Natural killer cell (primary cell): Measurements from ENCODE around the gene RANBP1. TPM values are rescaled to one million over a fixed set of nuclear protein-coding genes. Genes with fewer than 3 reads are reported as not detected.

Experiments
- ATAC-seq, 3 donors: fragments of 150-1000 bp in 2 of 3; fragments of 200-7000 bp in 1 of 3; cut with Tn5 transposase; 1 replicate in 1 of 3; 2 replicates in 2 of 3; pipeline ENCODE4 v1.10.0; 2021; ENCODE audit warnings: mild to moderate bottlenecking in 2 of 3, moderate library complexity in 2 of 3
- DNase-seq, 2 donors: peaks; one replicate each; pipeline versions ENCODE4 v3.0.0 to v3.0.0-alpha.2; 2013 to 2021; ENCODE audit warnings: mixed read lengths in 1 of 2
- H3K27ac ChIP-seq: one replicate; pipeline ENCODE4 v1.5.1; 2013; ENCODE audit warnings: mild to moderate bottlenecking, low read length
- H3K27me3 ChIP-seq: one replicate; pipeline ENCODE4 v1.6.1; 2013; ENCODE audit warnings: low read length; ENCODE audit not compliant: control insufficient read depth, insufficient read depth
- H3K36me3 ChIP-seq: one replicate; pipeline ENCODE4 v1.6.1; 2013; ENCODE audit warnings: low read length; ENCODE audit not compliant: control insufficient read depth, insufficient read depth
- H3K4me1 ChIP-seq: one replicate; pipeline ENCODE4 v1.6.1; 2013; ENCODE audit warnings: low read length; ENCODE audit not compliant: control insufficient read depth, insufficient read depth
- H3K4me3 ChIP-seq: one replicate; pipeline ENCODE4 v1.5.1; 2013; ENCODE audit warnings: low read length
- H3K9me3 ChIP-seq: one replicate; pipeline ENCODE4 v1.6.1; 2013; ENCODE audit warnings: low read length; ENCODE audit not compliant: control insufficient read depth, insufficient read depth
- H3K27ac Mint-ChIP-seq, 2 donors: one replicate each; pipeline ENCODE4 v1.8.0; 2022; ENCODE audit warnings: mild to moderate bottlenecking in 2 of 2, mixed read lengths in 2 of 2, moderate library complexity in 1 of 2
- H3K27me3 Mint-ChIP-seq, 2 donors: one replicate each; pipeline ENCODE4 v1.8.0; 2022; ENCODE audit warnings: low read depth in 2 of 2, mixed read lengths in 2 of 2
- H3K36me3 Mint-ChIP-seq: one replicate; pipeline ENCODE4 v1.8.0; 2022; ENCODE audit warnings: mixed read lengths
- H3K4me1 Mint-ChIP-seq, 2 donors: one replicate each; pipeline ENCODE4 v1.8.0; 2022; ENCODE audit warnings: mixed read lengths in 2 of 2
- H3K4me3 Mint-ChIP-seq: one replicate; pipeline ENCODE4 v1.8.0; 2022; ENCODE audit warnings: mild to moderate bottlenecking, moderate library complexity, mixed read lengths
- H3K9me3 Mint-ChIP-seq, 2 donors: one replicate each; pipeline ENCODE4 v1.8.0; 2022; ENCODE audit warnings: mixed read lengths in 2 of 2
- WGBS: methylation state at CpG from one replicate; pipeline ENCODE4 v1.1.7; 2013; ENCODE audit warnings: missing lambda C conversion rate; ENCODE audit not compliant: insufficient coverage; 5-methylcytosine and 5-hydroxymethylcytosine counted together
- intact Hi-C: fragments of 100-400 bp; cut with micrococcal nuclease; formaldehyde crosslinking; loops from one replicate; pipeline ENCODE4 v1.14.2; 2022
- total RNA-seq, 4 donors: library from RNA; stranded (reverse); fragments of 120-200 nt in 1 of 4; gene quantifications; one replicate each; pipeline versions ENCODE4 v1.2.3 to v1.2.4, GENCODE V29; 2013 to 2022
- TF ChIP-seq, protein P1 (sequence below): fragments of 200-600 bp; IDR thresholded peaks from one replicate; pipeline ENCODE4 v1.8.0; 2022; ENCODE audit warnings: antibody characterized with exemption

The RANBP1 gene
- total RNA-seq, 3 donors from 2014 or later (not counting 1 experiment from before 2014, with no cell fraction given) = 54.0 to 61.0 (median 56.3) TPM

DNA sequence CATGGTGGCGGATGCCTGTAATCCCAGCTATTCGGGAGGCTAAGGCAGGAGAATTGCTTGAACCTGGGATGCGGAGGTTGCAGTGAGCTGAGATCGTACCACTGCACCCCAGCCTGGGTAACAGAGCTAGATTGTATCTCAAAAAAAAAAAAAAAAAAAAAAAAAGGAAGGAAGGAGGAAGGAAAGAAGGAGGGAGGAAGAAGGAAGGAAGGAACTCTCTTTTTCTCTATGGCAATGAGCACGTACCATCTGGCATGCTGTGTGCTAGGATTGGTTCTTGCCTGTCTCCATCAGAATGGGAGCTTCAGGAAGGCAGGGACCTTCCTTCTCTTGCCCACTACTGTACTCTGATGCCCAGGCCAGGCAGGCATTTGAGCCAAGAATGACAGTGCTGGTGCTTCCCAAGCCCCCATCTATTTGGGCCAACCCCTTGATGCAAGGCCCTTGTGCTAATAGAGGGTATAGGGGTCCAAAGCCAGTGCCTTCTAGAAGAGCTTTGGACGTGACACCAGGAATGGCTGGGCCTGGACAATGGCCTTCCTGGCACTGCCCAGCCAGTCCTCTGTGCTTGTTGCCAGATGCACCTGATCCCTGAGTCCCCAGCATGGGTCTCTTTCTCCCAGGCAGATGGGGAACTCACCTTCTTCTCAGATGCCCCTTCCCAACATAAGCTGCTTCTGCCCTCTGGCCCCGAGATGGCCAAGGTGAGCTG lies 46.4 kb upstream of the RANBP1 start:
- H3K27ac ChIP-seq = no peak overlapping the region
- intact Hi-C loops = no loop called here
- no peak for DNase-seq
- Mint-ChIP-seq H3K27me3 (no peaks in the 10 kb centered on the region), H3K4me3 (no peak overlapping the region), H3K4me1 (no peaks in the 10 kb centered on the region), H3K9me3 (no peaks in the 10 kb centered on the region), H3K36me3 (no peaks in the 10 kb centered on the region), H3K27ac (no peak overlapping the region)
- H3K4me1 ChIP-seq = peaks cover 3% of the 10 kb centered on the region
- WGBS = 93% methylated on average over 7 of the region's 7 CpGs
- H3K4me3 ChIP-seq = no peak overlapping the region
- no peaks in the 10 kb centered on the region for H3K9me3 ChIP-seq
- H3K27me3 ChIP-seq = no peaks in the 10 kb centered on the region
- H3K36me3 ChIP-seq = peaks cover 5% of the 10 kb centered on the region
- ATAC-seq = no peak
- TF ChIP-seq, protein P1, sequence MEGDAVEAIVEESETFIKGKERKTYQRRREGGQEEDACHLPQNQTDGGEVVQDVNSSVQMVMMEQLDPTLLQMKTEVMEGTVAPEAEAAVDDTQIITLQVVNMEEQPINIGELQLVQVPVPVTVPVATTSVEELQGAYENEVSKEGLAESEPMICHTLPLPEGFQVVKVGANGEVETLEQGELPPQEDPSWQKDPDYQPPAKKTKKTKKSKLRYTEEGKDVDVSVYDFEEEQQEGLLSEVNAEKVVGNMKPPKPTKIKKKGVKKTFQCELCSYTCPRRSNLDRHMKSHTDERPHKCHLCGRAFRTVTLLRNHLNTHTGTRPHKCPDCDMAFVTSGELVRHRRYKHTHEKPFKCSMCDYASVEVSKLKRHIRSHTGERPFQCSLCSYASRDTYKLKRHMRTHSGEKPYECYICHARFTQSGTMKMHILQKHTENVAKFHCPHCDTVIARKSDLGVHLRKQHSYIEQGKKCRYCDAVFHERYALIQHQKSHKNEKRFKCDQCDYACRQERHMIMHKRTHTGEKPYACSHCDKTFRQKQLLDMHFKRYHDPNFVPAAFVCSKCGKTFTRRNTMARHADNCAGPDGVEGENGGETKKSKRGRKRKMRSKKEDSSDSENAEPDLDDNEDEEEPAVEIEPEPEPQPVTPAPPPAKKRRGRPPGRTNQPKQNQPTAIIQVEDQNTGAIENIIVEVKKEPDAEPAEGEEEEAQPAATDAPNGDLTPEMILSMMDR = no peak

DNA sequence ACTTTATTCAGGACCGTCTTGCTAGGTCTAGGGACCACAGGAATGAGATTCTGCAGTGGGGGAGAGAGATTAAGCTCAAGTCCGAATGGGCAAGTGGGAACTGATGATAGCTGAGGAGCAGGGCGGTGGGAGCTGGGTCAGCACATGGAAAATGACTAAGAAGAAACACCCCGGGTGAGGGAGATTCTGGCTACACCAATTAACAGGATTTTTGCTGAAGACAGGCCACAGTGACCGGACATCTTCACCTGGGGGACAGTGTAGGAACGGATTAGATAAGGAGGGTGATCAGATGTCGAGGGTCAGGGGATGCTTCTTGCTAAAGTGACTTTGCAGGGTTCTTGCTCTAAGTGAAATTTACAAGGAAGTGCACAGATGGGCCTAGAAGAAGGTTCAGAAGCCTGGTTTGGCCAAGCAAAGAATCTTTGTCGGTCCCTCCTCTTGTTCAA lies 44.4 kb upstream of the RANBP1 start:
- no peaks in the 10 kb centered on the region for H3K4me1 ChIP-seq
- TF ChIP-seq, protein P1 = no peak
- Mint-ChIP-seq H3K36me3 (no peaks in the 10 kb centered on the region), H3K27ac (no peak overlapping the region), H3K9me3 (no peaks in the 10 kb centered on the region), H3K4me1 (no peaks in the 10 kb centered on the region), H3K27me3 (no peaks in the 10 kb centered on the region), H3K4me3 (no peak overlapping the region)
- no peak for ATAC-seq
- H3K36me3 ChIP-seq = no peaks in the 10 kb centered on the region
- intact Hi-C loops = no loop called here
- no peaks in the 10 kb centered on the region for H3K9me3 ChIP-seq
- H3K4me3 ChIP-seq = no peak overlapping the region
- WGBS = 94% methylated on average over 8 of the region's 8 CpGs
- no peaks in the 10 kb centered on the region for H3K27me3 ChIP-seq
- no peak for DNase-seq
- no peak overlapping the region for H3K27ac ChIP-seq

DNA sequence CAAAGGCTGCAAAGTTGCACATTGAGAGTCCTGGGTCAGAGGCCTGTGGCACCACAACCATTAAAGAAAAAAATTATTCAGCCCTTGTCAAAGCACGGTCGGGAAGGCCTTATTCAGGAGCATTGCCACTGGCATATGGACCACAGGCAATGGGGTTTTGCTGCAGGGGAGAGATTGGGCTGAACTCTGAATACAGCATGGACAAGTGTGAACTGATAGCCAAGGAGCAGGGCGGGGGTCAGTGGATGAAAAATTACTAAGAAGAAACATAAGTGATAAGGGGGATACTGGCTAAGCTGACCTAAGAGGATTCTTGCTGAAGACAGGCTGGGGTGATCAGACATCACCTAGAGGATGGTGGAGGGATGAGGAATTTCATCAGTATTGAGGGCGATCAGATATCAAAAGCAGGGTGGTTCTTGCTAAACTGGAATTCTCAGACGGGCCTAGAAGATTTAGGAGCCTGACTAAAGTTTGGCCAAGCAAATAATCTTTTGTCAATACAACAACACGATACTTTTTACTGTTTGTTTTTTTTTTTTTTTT lies 39.2 kb upstream of the RANBP1 start:
- no peaks in the 10 kb centered on the region for H3K27me3 ChIP-seq
- no peak overlapping the region for H3K4me3 ChIP-seq
- peaks cover 22% of the 10 kb centered on the region for H3K4me1 ChIP-seq
- H3K27ac ChIP-seq = no peak overlapping the region
- TF ChIP-seq, protein P1 = no peak
- no peaks in the 10 kb centered on the region for H3K9me3 Mint-ChIP-seq
- no peaks in the 10 kb centered on the region for H3K36me3 Mint-ChIP-seq
- no peak for ATAC-seq
- no peaks in the 10 kb centered on the region for H3K27me3 Mint-ChIP-seq
- peak overlapping the region; percentile 38 for H3K4me3 Mint-ChIP-seq
- peaks cover 9 to 12% of the 10 kb centered on the region in 2 donors for H3K4me1 Mint-ChIP-seq
- intact Hi-C loops = no loop called here
- H3K27ac Mint-ChIP-seq = no peak overlapping the region
- WGBS = 96% methylated on average over 5 of the region's 6 CpGs
- H3K9me3 ChIP-seq = no peaks in the 10 kb centered on the region
- H3K36me3 ChIP-seq = no peaks in the 10 kb centered on the region
- DNase-seq = no peak
